HEK293T (cell line): Measurements from ENCODE around the gene GALNS.

ENCODE experiments used
- ARNT ChIP-seq: fragments of 450-650 bp; IDR thresholded peaks from 2 replicates; pipeline ENCODE4 v1.6.1; 2017; ENCODE audit warnings: mild to moderate bottlenecking
- BHLHE40 ChIP-seq: fragments of 450-650 bp; IDR thresholded peaks from 2 replicates; pipeline ENCODE4 v1.6.1; 2016; ENCODE audit warnings: mild to moderate bottlenecking, moderate library complexity, borderline replicate concordance
- FOXM1 ChIP-seq: fragments of 450-650 bp; IDR thresholded peaks from 2 replicates; pipeline ENCODE4 v1.6.1; 2017; ENCODE audit warnings: mild to moderate bottlenecking, borderline replicate concordance
- HDGF ChIP-seq: fragments of 450-650 bp; IDR thresholded peaks from 2 replicates; pipeline ENCODE4 v1.6.1; 2017; ENCODE audit warnings: antibody characterized with exemption, borderline replicate concordance
- L3MBTL2 ChIP-seq: fragments of 450-650 bp; conservative IDR thresholded peaks from 2 replicates; pipeline ENCODE4 v1.6.1; 2016; ENCODE audit warnings: mild to moderate bottlenecking
- LEF1 ChIP-seq: fragments of 450-650 bp; IDR thresholded peaks from 2 replicates; pipeline ENCODE4 v1.6.1; 2017; ENCODE audit warnings: mild to moderate bottlenecking, borderline replicate concordance
- SP1 ChIP-seq: fragments of 450-650 bp; IDR thresholded peaks from 2 replicates; pipeline ENCODE4 v1.6.1; 2017
- SUZ12 ChIP-seq: fragments of 450-650 bp; IDR thresholded peaks from 2 replicates; pipeline ENCODE4 v1.6.1; 2016; ENCODE audit warnings: mild to moderate bottlenecking
- ZNF384 ChIP-seq: fragments of 450-650 bp; IDR thresholded peaks from 2 replicates; pipeline ENCODE4 v1.6.1; 2016
- TF ChIP-seq, protein P1 (sequence below): fragments of 450-650 bp; IDR thresholded peaks from 2 replicates; pipeline ENCODE4 v1.6.1; 2016

GRCh38 chr16:88809068-88809675 lies 47.6 kb downstream of the GALNS start:
- TF ChIP-seq BHLHE40: no peak
- TF ChIP-seq, protein P1, sequence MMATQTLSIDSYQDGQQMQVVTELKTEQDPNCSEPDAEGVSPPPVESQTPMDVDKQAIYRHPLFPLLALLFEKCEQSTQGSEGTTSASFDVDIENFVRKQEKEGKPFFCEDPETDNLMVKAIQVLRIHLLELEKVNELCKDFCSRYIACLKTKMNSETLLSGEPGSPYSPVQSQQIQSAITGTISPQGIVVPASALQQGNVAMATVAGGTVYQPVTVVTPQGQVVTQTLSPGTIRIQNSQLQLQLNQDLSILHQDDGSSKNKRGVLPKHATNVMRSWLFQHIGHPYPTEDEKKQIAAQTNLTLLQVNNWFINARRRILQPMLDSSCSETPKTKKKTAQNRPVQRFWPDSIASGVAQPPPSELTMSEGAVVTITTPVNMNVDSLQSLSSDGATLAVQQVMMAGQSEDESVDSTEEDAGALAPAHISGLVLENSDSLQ: no peak
- TF ChIP-seq FOXM1: no peak
- no peak for TF ChIP-seq SUZ12
- no peak for TF ChIP-seq SP1
- no peak for TF ChIP-seq HDGF
- TF ChIP-seq LEF1: no peak
- TF ChIP-seq L3MBTL2: no peak
- TF ChIP-seq ZNF384: no peak
- TF ChIP-seq ARNT: no peak
